NCI-H510A (cell line): ENCODE measurements around the gene CSF1R.

Experiments used
- DNase-seq: peaks from one replicate; lab custom pipeline; 2025; lab: John Stamatoyannopoulos, UW

The CSF1R gene

DNA sequence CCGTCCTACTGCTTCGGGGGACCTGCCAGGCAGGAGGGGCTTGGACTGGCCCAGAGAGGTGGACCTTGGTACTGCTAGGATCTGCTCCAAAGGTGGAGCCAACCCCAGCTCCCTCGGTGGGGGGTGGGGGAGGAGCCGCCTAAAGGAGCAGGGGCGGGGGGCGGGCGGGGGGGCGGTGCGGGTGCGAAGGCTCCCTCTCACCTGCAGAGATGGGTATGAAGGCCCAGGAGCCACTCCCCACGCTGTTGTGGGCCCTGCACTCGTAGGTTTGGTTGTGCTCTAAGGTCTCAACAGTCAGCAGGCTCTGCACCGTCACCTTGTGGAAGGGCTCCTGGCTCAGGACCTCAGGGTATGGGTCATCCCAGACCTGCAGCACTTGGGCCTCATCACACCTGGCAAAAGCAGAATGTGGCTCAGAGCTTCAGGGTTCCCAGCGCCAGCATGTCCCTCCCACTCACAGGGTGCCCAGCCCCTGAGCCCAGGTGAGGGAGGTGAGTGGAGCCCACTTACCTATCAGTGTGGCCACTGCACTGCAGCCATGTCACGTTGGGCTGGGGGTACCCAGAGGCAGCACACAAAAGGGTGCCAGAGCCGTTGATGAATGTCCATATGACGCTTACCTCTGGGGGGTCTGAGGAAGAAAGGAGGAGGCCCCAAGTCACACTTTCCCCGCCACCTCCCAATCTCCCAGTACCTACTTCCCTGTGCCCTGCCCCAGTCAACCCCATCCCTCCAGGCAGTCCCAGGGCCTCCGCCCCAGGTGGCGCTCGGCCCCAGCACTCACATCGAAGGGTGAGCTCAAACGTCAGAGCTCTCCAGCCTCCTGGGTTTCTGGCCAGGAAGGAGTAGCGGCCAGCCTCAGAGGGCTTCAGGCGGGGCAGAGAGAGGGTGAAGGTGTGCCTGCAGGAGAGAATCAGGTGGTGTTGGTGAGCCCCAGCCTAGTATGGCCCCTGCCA is 16.4 kb downstream of the CSF1R start:
- DNase-seq, result no peak

GRCh38 chr5:150068961-150069645 is 17.3 kb downstream of the CSF1R start:
- no peak for DNase-seq

- DNase-seq, result no peak
These were observed 17.9 kb downstream of the CSF1R start for GRCh38 chr5:150068472-150068871.

DNA sequence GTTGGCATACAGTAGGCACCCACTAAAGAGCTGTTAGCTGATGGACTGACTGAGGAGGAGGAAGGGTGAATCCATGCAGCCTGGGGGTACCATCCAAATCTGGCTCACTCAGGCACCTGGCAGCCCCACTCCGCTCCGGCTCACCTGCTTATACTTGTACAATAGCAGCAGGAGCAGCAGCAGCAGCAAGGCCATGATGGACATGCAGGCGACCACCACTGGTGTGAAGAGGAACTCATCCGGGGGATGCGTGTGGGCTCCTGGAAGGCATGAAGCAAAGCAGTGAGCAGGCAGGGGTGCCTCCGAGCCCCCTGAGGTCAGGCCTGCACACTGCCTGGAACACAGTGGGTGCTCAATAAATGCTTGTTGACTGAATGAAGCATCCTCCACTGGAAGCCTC is 18.3 kb downstream of the CSF1R start:
- DNase-seq, result no peak

- DNase-seq, result no peak
These were observed 18.9 kb downstream of the CSF1R start for GRCh38 chr5:150067405-150067960.

- DNase-seq, result no peak
These were observed 19.4 kb downstream of the CSF1R start for GRCh38 chr5:150066901-150067396.

DNA sequence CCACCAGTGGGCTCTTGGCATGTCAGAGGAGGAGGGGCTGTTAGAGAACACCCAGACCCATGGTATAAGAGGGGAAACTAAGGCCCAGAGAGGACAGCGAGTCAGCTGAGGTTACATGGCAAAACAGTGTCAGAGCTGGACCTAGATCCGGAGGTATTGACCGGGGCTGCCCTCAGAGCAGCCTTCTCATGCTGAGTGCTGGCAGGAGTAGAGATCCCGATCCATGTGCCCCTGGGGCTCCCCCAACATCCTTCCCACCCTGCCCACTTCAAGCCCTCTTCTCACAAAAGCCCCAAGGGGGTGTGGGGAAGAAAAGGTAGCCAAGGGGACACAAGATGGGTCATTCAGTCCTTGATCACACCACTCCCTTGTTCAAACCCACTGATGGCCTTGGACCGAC is 19.9 kb downstream of the CSF1R start:
- DNase-seq, result no peak

- no peak for DNase-seq
These were observed 20.5 kb downstream of the CSF1R start for GRCh38 chr5:150065886-150066285.

DNA sequence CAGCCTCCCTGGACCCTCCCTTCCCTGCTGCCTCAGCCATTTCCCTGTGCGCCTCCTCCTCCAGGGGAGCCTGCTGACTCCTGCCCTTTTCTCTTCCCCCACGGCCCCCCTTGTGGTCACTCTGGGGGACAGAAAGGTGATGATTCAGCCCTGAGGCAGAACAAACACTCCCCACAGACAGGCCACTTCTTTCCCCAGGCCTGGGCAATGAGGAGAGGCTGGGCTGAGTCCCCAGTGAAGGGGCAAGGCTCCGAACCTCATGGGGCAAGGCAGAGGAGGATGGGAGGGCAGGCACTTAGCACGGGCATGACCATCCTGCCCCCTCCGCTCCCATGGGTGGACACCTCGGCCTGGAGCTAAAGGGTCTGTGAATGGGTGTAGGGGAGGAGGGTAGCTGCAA is 21.0 kb downstream of the CSF1R start:
- no peak for DNase-seq

GRCh38 chr5:150064681-150065220 is 21.6 kb downstream of the CSF1R start:
- DNase-seq, result no peak

DNA sequence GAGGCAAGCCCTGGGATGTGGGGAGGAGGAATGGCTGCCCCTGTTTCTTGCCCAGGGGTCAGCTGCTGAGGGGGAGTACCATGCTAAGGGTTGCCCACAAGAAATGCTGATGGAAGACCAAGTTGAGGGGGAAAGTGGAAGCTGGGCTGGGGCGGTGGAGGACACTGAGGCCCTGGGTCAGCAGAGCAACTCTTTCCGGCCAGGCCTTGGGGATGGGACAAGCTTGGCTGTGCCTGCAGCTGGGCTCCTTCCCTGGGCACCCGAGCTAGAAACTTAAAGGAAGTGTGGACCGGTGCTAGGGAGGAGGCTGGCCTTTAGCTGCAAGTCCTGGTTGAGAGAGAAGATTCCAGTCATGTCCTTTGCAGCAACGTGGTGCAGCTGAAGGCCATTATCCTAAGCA is 22.7 kb downstream of the CSF1R start:
- DNase-seq, result no peak

DNA sequence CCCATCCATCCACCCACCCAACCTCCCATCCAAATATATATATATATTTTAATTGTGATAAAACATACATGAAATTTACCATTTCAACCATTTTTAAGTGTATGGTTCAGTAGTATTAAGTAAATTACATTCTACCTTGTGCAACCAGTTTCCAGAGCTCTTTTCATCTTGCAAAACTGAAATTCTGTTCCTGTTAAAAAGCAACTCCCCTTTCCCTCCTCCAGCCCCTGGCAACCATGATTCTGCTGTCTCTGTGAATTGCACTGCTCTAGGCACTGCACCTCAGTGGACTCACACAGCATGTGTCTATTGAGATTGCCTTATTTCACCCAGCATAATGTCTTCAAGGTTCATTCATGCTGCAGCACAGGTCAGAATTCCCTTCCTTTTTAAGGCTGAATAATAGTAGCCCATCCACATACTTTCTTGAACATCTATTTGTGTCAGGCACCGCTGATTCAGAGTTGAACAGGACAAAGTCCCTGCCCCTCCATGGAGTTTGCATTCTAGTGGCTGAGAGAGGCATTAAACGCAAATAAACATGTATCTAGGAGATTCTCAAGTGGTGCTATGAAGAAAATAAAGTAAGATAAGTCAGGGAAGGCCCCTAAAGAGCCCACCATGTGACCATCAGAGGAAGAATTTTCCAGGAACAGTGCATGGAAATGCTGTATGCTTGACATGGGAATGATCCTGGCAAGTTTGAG is 24.0 kb downstream of the CSF1R start:
- DNase-seq, result no peak

DNA sequence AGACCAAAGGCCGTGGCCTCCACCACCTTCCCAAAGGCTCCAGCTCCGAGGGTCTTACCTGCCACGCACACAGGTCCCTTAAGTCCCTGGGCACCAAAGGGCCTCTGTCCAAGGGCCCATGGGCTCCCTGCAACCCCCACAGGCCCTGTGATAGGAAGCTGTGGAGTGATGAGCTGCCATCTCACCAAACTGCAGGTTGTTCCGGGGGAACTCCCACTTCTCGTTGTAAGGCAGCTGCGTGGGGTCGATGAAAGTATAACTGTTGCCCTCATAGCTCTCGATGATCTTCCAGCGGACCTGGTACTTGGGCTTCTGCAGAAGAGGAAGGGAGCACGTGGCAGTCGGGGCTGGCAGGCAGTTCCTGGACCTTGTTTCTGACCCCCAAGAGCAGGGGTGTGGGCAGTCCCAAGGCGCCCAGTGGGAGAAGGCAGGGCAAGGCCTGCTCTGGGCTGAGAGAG is 24.8 kb downstream of the CSF1R start:
- DNase-seq, result no peak

GRCh38 chr5:150060471-150060870 is 25.9 kb downstream of the CSF1R start:
- no peak for DNase-seq

- no peak for DNase-seq
These were observed 26.7 kb downstream of the CSF1R start for GRCh38 chr5:150059623-150060022.

DNA sequence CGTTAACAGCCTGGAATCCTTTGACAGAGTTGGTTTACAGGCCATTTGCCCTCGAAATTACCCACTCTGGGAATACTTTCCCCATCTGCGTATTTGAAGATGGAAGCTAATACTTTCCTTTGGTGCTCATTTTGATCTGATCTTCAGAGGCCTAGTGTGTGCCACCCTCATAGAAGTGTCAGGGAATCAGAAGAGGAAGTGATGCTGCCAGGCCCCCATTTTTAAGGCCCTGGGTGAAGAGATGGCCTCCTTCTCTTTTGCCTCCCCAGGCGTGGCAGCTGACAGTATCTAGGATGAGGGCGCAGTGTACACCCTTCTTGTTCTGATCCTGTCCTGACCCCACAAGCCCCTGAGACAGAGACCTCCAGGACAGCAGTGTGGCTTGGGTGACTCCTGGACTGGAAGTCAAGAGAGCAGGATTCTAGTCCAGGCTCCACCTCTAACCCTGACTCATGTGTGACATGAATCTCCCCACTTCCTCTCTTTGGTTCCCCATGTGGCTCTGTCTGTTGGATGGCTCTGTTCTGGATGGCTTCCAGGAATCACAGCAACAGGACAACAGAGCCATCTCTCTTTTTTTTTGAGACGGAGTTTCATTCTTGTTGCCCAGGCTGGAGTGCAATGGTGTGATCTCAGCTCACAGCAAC is 27.8 kb downstream of the CSF1R start:
- DNase-seq, result no peak

DNA sequence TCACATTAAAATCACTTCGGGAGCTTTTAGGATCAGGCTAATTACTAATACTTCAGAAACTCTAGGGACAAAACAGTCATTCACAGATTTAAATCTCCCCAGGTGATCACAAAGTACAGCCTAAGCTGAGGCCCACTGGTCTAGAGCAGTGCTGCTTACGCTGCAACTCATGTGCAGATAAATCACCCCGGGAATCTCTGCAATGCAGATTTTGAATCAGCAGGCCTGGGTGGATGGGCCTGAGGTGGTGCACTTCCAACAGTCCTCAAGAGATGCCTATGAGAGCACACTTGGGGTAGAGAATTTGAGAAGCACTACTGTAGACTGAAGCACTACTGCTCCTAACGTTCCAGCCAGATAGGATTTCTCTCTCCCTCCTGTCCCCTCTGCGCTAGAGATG is 28.4 kb downstream of the CSF1R start:
- no peak for DNase-seq

- no peak for DNase-seq
These were observed 28.8 kb downstream of the CSF1R start for GRCh38 chr5:150057511-150057910.

- DNase-seq, result no peak
These were observed 29.3 kb downstream of the CSF1R start for GRCh38 chr5:150057052-150057451.

- DNase-seq, result no peak
These were observed 30.3 kb downstream of the CSF1R start for GRCh38 chr5:150056075-150056443.

GRCh38 chr5:150055326-150056074 is 30.9 kb downstream of the CSF1R start:
- DNase-seq, result no peak
